HG03469 (cell line): ENCODE results near the gene MUC21.

Experiments
- ATAC-seq: cut with Tn5 transposase; IDR thresholded peaks from one replicate; pipeline ENCODE4 v1.9.1; 2021; ENCODE audit warnings: mild to moderate bottlenecking, moderate library complexity, moderate number of reproducible peaks; ENCODE audit not compliant: unreplicated experiment

MUC21 gene

GRCh38 chr6:30983439-30983838, at the start of gene MUC21:
Gene MUC21, plus strand, starts transcription at chr6:30983718. Its CDS starts 241 bp downstream, at chr6:30983959.
- no peak for ATAC-seq

GRCh38 chr6:30935018-30935417, 48.5 kb upstream of the MUC21 start:
- ATAC-seq: no peak

GRCh38 chr6:30937265-30937664, 46.3 kb upstream of the MUC21 start:
- no peak for ATAC-seq

GRCh38 chr6:30938730-30939129, 44.8 kb upstream of the MUC21 start:
- ATAC-seq: no peak

GRCh38 chr6:30939473-30939872, 44.0 kb upstream of the MUC21 start:
- ATAC-seq: no peak

GRCh38 chr6:30940361-30940986, 43.0 kb upstream of the MUC21 start, which contains the start of gene MUCL3:
Gene MUCL3, plus strand, starts transcription at chr6:30940973. Its CDS starts 27 bp downstream, at chr6:30941000.
- ATAC-seq: no peak

GRCh38 chr6:30942338-30943060, 41.0 kb upstream of the MUC21 start:
- no peak for ATAC-seq

GRCh38 chr6:30944051-30944450, 39.5 kb upstream of the MUC21 start:
- ATAC-seq: no peak

GRCh38 chr6:30945281-30945680, 38.2 kb upstream of the MUC21 start:
- ATAC-seq: no peak

GRCh38 chr6:30947231-30947630, 36.3 kb upstream of the MUC21 start:
- ATAC-seq: no peak

GRCh38 chr6:30948811-30949210, 34.7 kb upstream of the MUC21 start:
- no peak for ATAC-seq

- ATAC-seq: no peak
Observed at GRCh38 chr6:30951907-30952469, 31.5 kb upstream of the MUC21 start.

- ATAC-seq: no peak
Observed at GRCh38 chr6:30954631-30955366, 28.7 kb upstream of the MUC21 start.

- peak; percentile 31 for ATAC-seq
Observed at GRCh38 chr6:30955367-30956042, 28.0 kb upstream of the MUC21 start.

- no peak for ATAC-seq
Observed at GRCh38 chr6:30957716-30958115, 25.8 kb upstream of the MUC21 start.

- ATAC-seq: no peak
Observed at GRCh38 chr6:30960907-30961673, 22.4 kb upstream of the MUC21 start.

GRCh38 chr6:30962716-30963115, 20.8 kb upstream of the MUC21 start:
- ATAC-seq: no peak

- no peak for ATAC-seq
Observed at GRCh38 chr6:30963641-30964040, 19.9 kb upstream of the MUC21 start.

GRCh38 chr6:30964075-30964474, 19.4 kb upstream of the MUC21 start:
- ATAC-seq: no peak

- no peak for ATAC-seq
Observed at GRCh38 chr6:30965140-30965601, 18.3 kb upstream of the MUC21 start.
